ENCODE results near the gene WDR59. TPM values are rescaled to one million over a fixed set of nuclear protein-coding genes. Genes with fewer than 3 reads are reported as not detected.
A peak's percentile ranks its signal among the peaks of the same experiment; 100 is the strongest.

WDR59 gene
- total RNA-seq, 4 donors from 2014 or later = 26.0 to 59.4 (median 48.4) TPM

GRCh38 chr16:75023009-75023408 is 38.1 kb upstream of the WDR59 start:
- no peak for TF ChIP-seq POLR2A (IDR thresholded peaks at IDR 0.05)
- no peak for TF ChIP-seq CTCF (IDR thresholded peaks at IDR 0.05)
- DNase-seq (ENCODE audit: low spot score in 2 of 2) = no peak
- H3K4me3 ChIP-seq (ENCODE audit: low read depth, poor library complexity, severe bottlenecking) = no peak overlapping the region
- intact Hi-C loops (cut with DNase I; ENCODE audit: low total_unique reads) = no loop called here
- 98 to 100% methylated on average over 2 of the region's 2 CpGs for WGBS, 2 donors

GRCh38 chr16:75022567-75022966 is 37.6 kb upstream of the WDR59 start:
- DNase-seq (ENCODE audit: low spot score in 2 of 2) = no peak
- TF ChIP-seq CTCF (IDR thresholded peaks at IDR 0.05) (no peak), POLR2A (IDR thresholded peaks at IDR 0.05) (no peak)
- intact Hi-C loops (cut with DNase I; ENCODE audit: low total_unique reads) = no loop called here
- no peak overlapping the region for H3K4me3 ChIP-seq (ENCODE audit: low read depth, poor library complexity, severe bottlenecking)
- 95 to 97% methylated on average over 4 of the region's 4 CpGs for WGBS, 2 donors

GRCh38 chr16:75021410-75021809 is 36.5 kb upstream of the WDR59 start:
- TF ChIP-seq CTCF (IDR thresholded peaks at IDR 0.05) (no peak), POLR2A (IDR thresholded peaks at IDR 0.05) (no peak)
- H3K4me3 ChIP-seq (ENCODE audit: low read depth, poor library complexity, severe bottlenecking) = no peak overlapping the region
- intact Hi-C loops (cut with DNase I; ENCODE audit: low total_unique reads) = no loop called here
- 62 to 66% methylated on average over 1 of the region's 1 CpG for WGBS, 2 donors
- DNase-seq (ENCODE audit: low spot score in 2 of 2) = no peak

- intact Hi-C loops (cut with DNase I; ENCODE audit: low total_unique reads) = no loop called here
- WGBS, 2 donors = 97% methylated on average over 7 of the region's 7 CpGs
- TF ChIP-seq CTCF (IDR thresholded peaks at IDR 0.05) (no peak), POLR2A (IDR thresholded peaks at IDR 0.05) (no peak)
- H3K4me3 ChIP-seq (ENCODE audit: low read depth, poor library complexity, severe bottlenecking) = no peak overlapping the region
- DNase-seq (ENCODE audit: low spot score in 2 of 2) = peak in 1 of 2 donors; percentile 52
Measured at GRCh38 chr16:75019586-75019985, 34.7 kb upstream of the WDR59 start.

- DNase-seq (ENCODE audit: low spot score in 2 of 2) = no peak
- H3K4me3 ChIP-seq (ENCODE audit: low read depth, poor library complexity, severe bottlenecking) = no peak overlapping the region
- TF ChIP-seq POLR2A (IDR thresholded peaks at IDR 0.05) (no peak), CTCF (IDR thresholded peaks at IDR 0.05) (no peak)
- intact Hi-C loops (cut with DNase I; ENCODE audit: low total_unique reads) = no loop called here
- WGBS, 2 donors = 89 to 92% methylated on average over 8 of the region's 8 CpGs
Measured at GRCh38 chr16:75019007-75019406, 34.1 kb upstream of the WDR59 start.
